GM19099 (cell line): ENCODE results near the gene KIAA0408.

Experiments used
- POLR2A ChIP-seq: IDR thresholded peaks from 3 replicates; pipeline ENCODE4 v1.6.1; 2011; ENCODE audit warnings: low read depth; ENCODE audit not compliant: insufficient read length; ENCODE audit errors: extremely low read depth

Gene KIAA0408

DNA sequence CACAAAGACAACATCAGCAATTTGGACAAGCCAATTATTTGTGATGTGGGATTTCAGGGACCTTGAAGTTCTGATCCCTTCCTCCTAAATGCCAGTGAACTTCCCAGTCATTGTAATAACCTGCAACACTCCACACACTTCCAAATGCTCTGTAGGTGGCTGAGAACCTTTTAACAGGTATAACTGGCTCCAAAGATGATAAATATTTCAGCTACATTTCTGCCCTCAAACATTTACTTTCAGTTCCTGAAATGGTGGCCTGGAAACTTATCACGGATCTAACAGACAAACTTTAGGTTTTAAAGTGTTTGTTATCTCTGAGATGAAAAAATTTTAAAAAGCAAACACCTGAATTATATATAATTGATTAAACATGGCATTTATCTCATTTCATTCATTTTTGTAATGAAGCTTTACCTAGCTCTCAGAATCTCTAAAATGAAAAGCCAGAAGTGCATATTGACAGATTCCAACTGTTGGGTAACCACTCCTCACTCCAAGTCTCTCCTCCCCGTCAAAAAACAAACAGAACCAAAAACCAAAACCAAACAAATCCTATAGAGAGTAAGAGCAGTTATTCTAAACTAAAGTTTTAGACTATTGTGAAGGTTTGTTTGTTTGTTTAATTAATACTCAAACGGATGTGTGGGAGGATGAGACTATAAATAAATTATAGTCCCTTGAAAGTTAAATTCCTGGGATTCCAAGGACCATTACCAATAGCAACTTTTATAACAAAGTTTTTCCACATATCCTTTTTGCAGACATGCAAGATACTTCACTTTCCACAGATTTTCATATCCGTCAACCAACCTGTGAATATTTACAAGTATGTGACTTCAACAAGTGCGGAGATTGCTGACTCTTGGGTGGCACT lies 12.4 kb upstream of the KIAA0408 start:
- TF ChIP-seq POLR2A, result no peak

DNA sequence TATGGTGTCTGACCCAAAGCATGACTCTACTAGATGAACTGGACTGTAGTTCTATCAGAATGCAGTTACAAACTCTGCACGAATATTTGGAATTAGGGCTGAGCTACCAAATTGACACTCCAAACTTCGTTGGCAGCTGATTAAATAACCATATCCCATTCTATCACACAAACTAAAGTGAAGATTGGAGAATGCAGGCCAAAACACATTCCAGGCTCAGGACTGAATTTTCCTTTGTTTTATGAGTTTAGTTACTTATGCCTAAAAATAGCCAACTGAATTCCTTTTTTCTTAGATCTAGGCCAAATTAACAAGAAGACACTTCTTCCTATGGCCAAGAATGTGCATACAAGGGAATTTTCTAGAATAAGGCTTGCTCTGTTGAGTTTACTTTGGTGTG lies 9.7 kb upstream of the KIAA0408 start:
- TF ChIP-seq POLR2A, result no peak

GRCh38 chr6:127466416-127466815 lies 7.2 kb upstream of the KIAA0408 start:
- TF ChIP-seq POLR2A, result no peak

GRCh38 chr6:127464881-127465459 lies 5.8 kb upstream of the KIAA0408 start:
- TF ChIP-seq POLR2A, result no peak

GRCh38 chr6:127464161-127464880 lies 5.1 kb upstream of the KIAA0408 start:
- TF ChIP-seq POLR2A, result no peak

GRCh38 chr6:127463056-127463455 lies 3.9 kb upstream of the KIAA0408 start:
- TF ChIP-seq POLR2A, result no peak

GRCh38 chr6:127462376-127462775 lies 3.2 kb upstream of the KIAA0408 start:
- no peak for TF ChIP-seq POLR2A

DNA sequence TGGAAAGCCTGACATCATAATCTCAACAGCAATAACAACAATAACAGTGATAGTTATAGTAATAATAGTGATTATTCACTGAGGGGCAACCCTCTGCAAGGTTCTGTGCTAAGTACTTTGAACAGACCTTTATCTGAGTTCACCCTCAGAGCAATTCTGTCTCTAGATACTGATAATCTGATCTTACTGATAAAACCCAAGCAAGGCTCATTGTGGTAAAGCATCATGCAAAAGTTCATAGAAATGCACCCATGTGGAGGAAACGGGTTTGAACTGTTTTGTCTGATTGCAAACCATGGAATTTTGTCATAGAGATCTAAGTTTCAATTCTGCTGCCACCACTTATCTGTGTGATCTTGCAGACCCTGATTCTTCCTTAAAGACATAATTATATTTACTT lies 1.3 kb upstream of the KIAA0408 start:
- TF ChIP-seq POLR2A, result no peak

- no peak for TF ChIP-seq POLR2A
These were observed 372 bp downstream of the KIAA0408 start for GRCh38 chr6:127458817-127459216.

DNA sequence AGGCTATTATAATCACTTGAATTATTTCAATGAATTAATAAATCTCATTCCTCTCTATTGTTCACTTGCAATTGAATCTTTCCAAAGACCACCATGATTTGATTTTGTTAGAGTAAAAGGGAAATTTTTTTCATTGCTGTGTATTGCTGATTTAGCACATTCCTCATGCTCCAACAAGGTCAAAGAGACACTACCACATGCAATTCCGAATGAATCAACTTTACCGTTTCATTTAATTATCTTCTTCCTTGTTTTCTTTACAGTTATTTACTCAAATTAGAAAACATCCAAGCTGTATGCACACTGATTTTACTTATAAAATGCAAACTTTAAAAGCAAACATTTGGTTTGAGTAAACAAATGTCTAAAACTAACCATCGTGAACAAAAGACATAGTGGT lies 967 bp downstream of the KIAA0408 start:
- TF ChIP-seq POLR2A, result no peak

- TF ChIP-seq POLR2A, result no peak
These were observed 1.6 kb downstream of the KIAA0408 start for GRCh38 chr6:127457456-127458064.

- TF ChIP-seq POLR2A, result no peak
These were observed 2.7 kb downstream of the KIAA0408 start for GRCh38 chr6:127456465-127456864.

DNA sequence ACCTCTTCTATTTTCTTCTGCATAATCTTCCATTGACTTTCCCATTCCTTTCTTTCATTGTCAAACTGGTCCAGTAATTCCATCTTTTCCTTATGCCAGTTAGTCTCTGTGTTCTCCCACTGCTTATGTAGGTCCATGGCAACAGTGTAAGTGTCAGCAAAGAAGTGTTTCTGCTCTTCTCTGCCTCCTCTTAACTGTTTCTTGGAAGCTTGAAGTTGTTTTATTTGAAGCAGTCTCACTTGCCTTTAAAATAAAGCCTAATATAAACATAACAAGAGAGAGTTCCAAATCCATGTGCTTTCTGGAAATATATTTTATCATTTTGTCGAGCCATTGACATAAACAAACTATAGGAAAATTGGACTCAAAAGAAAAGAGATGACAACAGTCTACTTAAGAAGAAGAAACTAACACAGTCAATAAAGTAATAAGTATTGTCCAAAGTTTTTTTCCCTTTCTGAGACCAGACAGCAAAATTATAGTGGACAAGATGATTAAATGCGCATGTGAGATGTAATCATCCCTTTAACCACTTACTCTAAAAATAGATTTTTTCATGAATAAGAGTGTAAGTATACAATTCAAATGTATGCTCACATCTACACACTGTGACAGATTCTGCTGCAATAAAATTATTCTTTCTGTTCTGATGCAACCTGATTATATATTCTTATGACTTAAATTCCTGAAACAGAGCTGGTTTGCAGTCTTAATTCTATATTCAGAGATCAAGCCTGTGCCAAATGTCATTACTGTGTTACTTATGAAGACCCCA lies 5.2 kb downstream of the KIAA0408 start:
- TF ChIP-seq POLR2A, result no peak

DNA sequence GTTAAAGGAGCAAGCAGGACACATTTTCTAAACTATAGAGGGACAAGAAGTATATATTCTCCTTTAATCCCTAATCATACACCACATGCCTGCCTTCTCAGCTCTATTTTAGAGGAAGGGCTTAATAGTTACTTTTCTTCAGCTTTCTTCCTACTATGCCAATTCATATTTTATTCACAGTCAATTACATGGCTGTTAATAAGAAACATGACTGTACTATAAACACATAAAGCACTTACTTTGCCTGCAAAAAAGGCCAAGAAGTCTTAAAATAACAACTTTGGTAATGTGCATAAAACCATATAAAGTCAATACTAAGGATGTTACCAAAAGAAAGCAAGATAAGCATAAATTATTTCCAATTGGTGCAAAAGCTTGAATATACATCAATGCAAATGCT lies 6.4 kb downstream of the KIAA0408 start:
- TF ChIP-seq POLR2A, result no peak

DNA sequence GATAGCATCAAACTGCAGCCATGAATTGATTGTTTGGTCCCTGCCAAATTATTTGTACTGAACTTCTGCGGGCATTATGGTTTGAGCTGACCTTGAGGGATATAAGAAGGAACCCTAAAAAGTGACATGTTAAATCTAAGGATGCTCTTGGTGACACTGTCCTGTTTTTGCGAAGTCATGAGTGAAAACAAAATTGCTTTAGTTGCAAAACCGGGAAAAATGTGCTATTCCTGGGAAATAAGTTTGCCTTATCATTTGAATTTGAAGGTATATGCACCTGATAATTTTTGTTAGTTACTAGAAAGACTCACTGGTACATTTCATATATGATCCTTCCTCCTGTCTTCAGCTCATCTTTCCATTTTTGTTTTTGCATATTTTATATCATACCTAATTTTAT lies 7.8 kb downstream of the KIAA0408 start:
- TF ChIP-seq POLR2A, result no peak
